ENCODE measurements around the gene RBL1. TPM values are rescaled to one million over a fixed set of nuclear protein-coding genes. Genes with fewer than 3 reads are reported as not detected.

The RBL1 gene
- polyA plus RNA-seq, 1 donor, result 6.8 TPM

- no peak for DNase-seq
These were observed 145.2 kb downstream of the RBL1 start for GRCh38 chr20:36950414-36951197.

Other genes with a start within 250 kb of the RBL1 start
- 1.0 TPM for gene TLDC2, start 219.9 kb downstream of the RBL1 start, polyA plus RNA-seq (ENCODE audit: insufficient read length)
- 22.2 TPM for gene SAMHD1, start 144.3 kb downstream of the RBL1 start, polyA plus RNA-seq (ENCODE audit: insufficient read length)
- gene RPN2, start 83.3 kb upstream of the RBL1 start, polyA plus RNA-seq (ENCODE audit: insufficient read length), result 152 TPM
- gene MROH8, start 83.6 kb upstream of the RBL1 start, polyA plus RNA-seq (ENCODE audit: insufficient read length), result 4.9 TPM
- not detected for gene GHRH, start 165.8 kb upstream of the RBL1 start, polyA plus RNA-seq (ENCODE audit: insufficient read length)
- 37.4 TPM for gene MANBAL, start 193.7 kb upstream of the RBL1 start, polyA plus RNA-seq (ENCODE audit: insufficient read length)

Measured in hindlimb muscle (tissue), 1 donor.